H1 (cell line): ENCODE results near the gene TP53. TPM values are rescaled to one million over a fixed set of nuclear protein-coding genes. Genes with fewer than 3 reads are reported as not detected.

Experiments
- CTCF ChIA-PET: fragments of 300-600 bp; sonication (Branson Sonifier 250); formaldehyde crosslinking; loops from one replicate; lab custom pipeline; 2021; ENCODE audit not compliant: partially characterized antibody; lab: Charles Lee
- POLR2A ChIA-PET: fragments of 300-600 bp; sonication (Branson Sonifier 250); formaldehyde crosslinking; loops from one replicate; lab custom pipeline; 2021; ENCODE audit warnings: inconsistent platforms; ENCODE audit not compliant: partially characterized antibody; lab: Charles Lee
- DNase-seq, 2 experiments: peaks; one replicate each; pipeline versions ENCODE4 v3.0.0 to v3.0.0-alpha.2; 2010 to 2022; ENCODE audit warnings: low spot score in 2 of 2, low read depth in 1 of 2, mixed read lengths in 1 of 2
- FAIRE-seq: peaks from 2 replicates; lab custom pipeline; 2011; peaks lifted over from hg19 to GRCh38; lab: Jason Lieb, UNC
- H2AFZ ChIP-seq: 2 replicates; pipeline ENCODE4 v1.8.1; 2012; ENCODE audit warnings: low read length, inconsistent platforms
- H2AK5ac ChIP-seq: 2 replicates; pipeline ENCODE4 v1.6.1; 2013; ENCODE audit warnings: low read depth, low read length
- H2BK120ac ChIP-seq: replicated peaks from 2 replicates; pipeline ENCODE3; 2013; ENCODE audit warnings: low read depth, low read length, inconsistent platforms
- H2BK12ac ChIP-seq: 2 replicates; pipeline ENCODE4 v1.6.1; 2013; ENCODE audit warnings: low read depth, low read length
- H2BK15ac ChIP-seq: 2 replicates; pipeline ENCODE4 v1.6.1; 2013; ENCODE audit warnings: low read length
- H2BK20ac ChIP-seq: 2 replicates; pipeline ENCODE4 v1.6.1; 2013; ENCODE audit warnings: low read length
- H2BK5ac ChIP-seq: 2 replicates; pipeline ENCODE4 v1.6.1; 2013; ENCODE audit warnings: low read depth, low read length
- H3K14ac ChIP-seq: 2 replicates; pipeline ENCODE4 v1.6.1; 2013; ENCODE audit warnings: inconsistent platforms; ENCODE audit not compliant: insufficient read length
- H3K18ac ChIP-seq: 2 replicates; pipeline ENCODE4 v1.6.1; 2013; ENCODE audit warnings: low read length; ENCODE audit errors: extremely low read depth
- H3K23ac ChIP-seq: 2 replicates; pipeline ENCODE4 v1.6.1; 2013; ENCODE audit warnings: inconsistent platforms; ENCODE audit not compliant: insufficient read length
- H3K23me2 ChIP-seq: 2 replicates; pipeline ENCODE4 v1.6.1; 2013; ENCODE audit warnings: low read depth, low read length
- H3K27ac ChIP-seq: 2 replicates; pipeline ENCODE4 v1.6.1; 2011; ENCODE audit warnings: low read depth, low read length, inconsistent platforms
- H3K27me3 ChIP-seq, 4 experiments: replicated peaks in 1 of 4; 1 replicate in 1 of 4; 2 replicates in 3 of 4; pipeline versions ENCODE4 v1.6.1 to v1.8.1; 2011 to 2013; ENCODE audit warnings: low read length in 3 of 4, mild to moderate bottlenecking in 3 of 4, inconsistent platforms in 2 of 4, mixed read lengths in 2 of 4, moderate library complexity in 1 of 4; ENCODE audit not compliant: control insufficient read depth in 3 of 4, insufficient read depth in 3 of 4; ENCODE audit errors: extremely low read depth in 1 of 4
- H3K36me3 ChIP-seq, 4 experiments: 2 replicates each; pipeline versions ENCODE4 v1.6.1 to v1.8.1; 2011 to 2013; ENCODE audit warnings: mild to moderate bottlenecking in 4 of 4, low read length in 3 of 4, moderate library complexity in 2 of 4, control low read depth in 1 of 4, inconsistent platforms in 1 of 4; ENCODE audit not compliant: insufficient read depth in 4 of 4, control insufficient read depth in 2 of 4
- H3K4ac ChIP-seq: replicated peaks from 2 replicates; pipeline ENCODE3; 2013; ENCODE audit warnings: low read length, low read depth, mixed read lengths, inconsistent platforms; ENCODE audit not compliant: insufficient read length
- H3K4me1 ChIP-seq, 4 experiments: replicated peaks in 1 of 4; 1 replicate in 1 of 4; 2 replicates in 3 of 4; pipeline versions ENCODE4 v1.6.1 to v1.8.1; 2011 to 2013; ENCODE audit warnings: low read length in 3 of 4, inconsistent platforms in 2 of 4, mixed read lengths in 1 of 4; ENCODE audit not compliant: insufficient read depth in 4 of 4, control insufficient read depth in 3 of 4
- H3K4me2 ChIP-seq, 2 experiments: 2 replicates each; pipeline versions ENCODE4 v1.6.1 to v1.8.1; 2011 to 2013; ENCODE audit warnings: low read depth in 2 of 2, low read length in 2 of 2, control low read depth in 1 of 2, inconsistent platforms in 1 of 2, mild to moderate bottlenecking in 1 of 2; ENCODE audit not compliant: insufficient read depth in 1 of 2
- H3K4me3 ChIP-seq, 4 experiments: fragments of 200-600, 300-600 bp in 1 of 4; sonication (generic), shearing (Covaris generic), sonication (Bioruptor Twin) in 1 of 4; 2 replicates each; pipeline versions ENCODE4 v1.5.1 to v1.8.1; 2011 to 2016; ENCODE audit warnings: low read length in 4 of 4, low read depth in 3 of 4, control low read depth in 2 of 4, inconsistent platforms in 2 of 4, mild to moderate bottlenecking in 2 of 4, mixed read lengths in 1 of 4, moderate library complexity in 1 of 4; ENCODE audit not compliant: insufficient read depth in 2 of 4; ENCODE audit errors: extremely low read depth in 1 of 4
- H3K56ac ChIP-seq: replicated peaks from 2 replicates; pipeline ENCODE3; 2013; ENCODE audit warnings: low read depth, mild to moderate bottlenecking, mixed read lengths, low read length, inconsistent platforms; ENCODE audit not compliant: insufficient read length
- H3K79me1 ChIP-seq: 2 replicates; pipeline ENCODE4 v1.6.1; 2013; ENCODE audit warnings: low read depth, low read length, control low read depth
- H3K79me2 ChIP-seq, 2 experiments: 2 replicates each; pipeline versions ENCODE4 v1.6.1 to v1.8.1; 2012 to 2013; ENCODE audit warnings: low read length in 2 of 2, mild to moderate bottlenecking in 2 of 2, inconsistent platforms in 1 of 2; ENCODE audit not compliant: insufficient read depth in 2 of 2, control insufficient read depth in 1 of 2
- H3K9ac ChIP-seq, 4 experiments: replicated peaks in 1 of 4; 1 replicate in 1 of 4; 2 replicates in 3 of 4; pipeline versions ENCODE4 v1.6.1 to v1.8.1; 2011 to 2013; ENCODE audit warnings: low read depth in 3 of 4, low read length in 3 of 4, control low read depth in 2 of 4, mild to moderate bottlenecking in 2 of 4, moderate library complexity in 2 of 4, inconsistent platforms in 1 of 4; ENCODE audit errors: extremely low read depth in 1 of 4
- H3K9me3 ChIP-seq, 2 experiments: 2 replicates each; pipeline versions ENCODE4 v1.6.1 to v1.8.1; 2012 to 2013; ENCODE audit warnings: mild to moderate bottlenecking in 2 of 2, moderate library complexity in 2 of 2, control low read depth in 1 of 2, inconsistent platforms in 1 of 2, low read depth in 1 of 2, low read length in 1 of 2, mixed read lengths in 1 of 2; ENCODE audit not compliant: insufficient read depth in 2 of 2
- H4K20me1 ChIP-seq, 2 experiments: replicated peaks in 1 of 2; 2 replicates each; pipeline versions ENCODE3 to v1.8.1; 2011 to 2013; ENCODE audit warnings: inconsistent platforms in 2 of 2, low read length in 2 of 2, mild to moderate bottlenecking in 1 of 2; ENCODE audit not compliant: insufficient read depth in 2 of 2, control insufficient read depth in 1 of 2
- H4K5ac ChIP-seq: 2 replicates; pipeline ENCODE4 v1.6.1; 2013; ENCODE audit warnings: low read length, low read depth, mixed read lengths, inconsistent platforms; ENCODE audit not compliant: insufficient read length
- H4K8ac ChIP-seq: 2 replicates; pipeline ENCODE4 v1.8.0; 2013; ENCODE audit warnings: mild to moderate bottlenecking, moderate library complexity, low read length, inconsistent platforms; ENCODE audit not compliant: insufficient read depth; ENCODE audit errors: extremely low read depth
- H4K91ac ChIP-seq: replicated peaks from 2 replicates; pipeline ENCODE3; 2013; ENCODE audit warnings: low read length, mixed read lengths, inconsistent platforms; ENCODE audit not compliant: insufficient read length
- ATF3 ChIP-seq: IDR thresholded peaks from 2 replicates; pipeline ENCODE4 v1.6.1; 2011; ENCODE audit warnings: low read depth, mild to moderate bottlenecking, low read length; ENCODE audit not compliant: insufficient read depth
- BACH1 ChIP-seq: IDR thresholded peaks from 2 replicates; pipeline ENCODE4 v1.6.1; 2012; ENCODE audit warnings: low read length, improper control_type of control experiment
- CBX8 ChIP-seq: fragments of 300-800, 300-1000 bp; sonication (generic); IDR thresholded peaks from 2 replicates; pipeline ENCODE4 v1.7.1; 2016; ENCODE audit warnings: low read depth, low read length, borderline replicate concordance
- CHD2 ChIP-seq: IDR thresholded peaks from 2 replicates; pipeline ENCODE4 v1.6.1; 2012; ENCODE audit warnings: low read length, improper control_type of control experiment
- GTF2F1 ChIP-seq: IDR thresholded peaks from 2 replicates; pipeline ENCODE4 v1.6.1; 2012; ENCODE audit warnings: low read depth, low read length, improper control_type of control experiment, borderline replicate concordance
- SIRT6 ChIP-seq: IDR thresholded peaks from one replicate; pipeline ENCODE4 v1.7.1; 2012; ENCODE audit warnings: low read length, inconsistent platforms
- SP1 ChIP-seq: IDR thresholded peaks from 2 replicates; pipeline ENCODE4 v1.6.1; 2011; ENCODE audit warnings: low read depth, low read length
- SP2 ChIP-seq: IDR thresholded peaks from 2 replicates; pipeline ENCODE4 v1.6.1; 2012; ENCODE audit warnings: mild to moderate bottlenecking, low read length, inconsistent platforms
- SUZ12 ChIP-seq: fragments of 200-600 bp; sonication (generic); IDR thresholded peaks from 2 replicates; pipeline ENCODE4 v1.6.1; 2012; ENCODE audit warnings: mild to moderate bottlenecking, inconsistent platforms, low read length, moderate library complexity, mixed read lengths
- TAF7 ChIP-seq: optimal IDR thresholded peaks from 2 replicates; pipeline ENCODE3; 2011; ENCODE audit warnings: low read depth, mild to moderate bottlenecking, inconsistent platforms, low read length, moderate library complexity, borderline replicate concordance
- WGBS, 2 experiments: shearing (Covaris generic) in 1 of 2; methylation state at CpG; one replicate each; pipeline versions ENCODE4 v1.1.6 to v1.1.7; 2013 to 2015; ENCODE audit warnings: low lambda C conversion rate in 2 of 2, mixed read lengths in 2 of 2, inconsistent platforms in 1 of 2, low coverage in 1 of 2, missing lambda C conversion rate in 1 of 2; ENCODE audit not compliant: insufficient replicate concordance in 2 of 2, insufficient coverage in 1 of 2, insufficient read length in 1 of 2; ENCODE audit errors: extremely low coverage in 1 of 2, missing lambda C conversion rate in 1 of 2; 5-methylcytosine and 5-hydroxymethylcytosine counted together
- polyA plus RNA-seq, 7 experiments: library from polyadenylated mRNA; depleted of rRNA in 3 of 7; stranded (reverse) in 5 of 7; unstranded in 2 of 7; fragments of >200 nt in 5 of 7; fragments of 200-250 nt in 2 of 7; gene quantifications; 1 replicate in 5 of 7; 2 replicates in 1 of 7; 4 replicates in 1 of 7; pipeline versions ENCODE4 v1.2.1 to v1.2.3, GENCODE V29; 2011 to 2013; ENCODE audit warnings: missing spikeins in 2 of 7, mixed read lengths in 2 of 7
- total RNA-seq: library from RNA; stranded (reverse); fragmentation: NEBNext Ultra II Directional; extraction: Animal tissue kit (Norgen Biotek cat#: 25700); gene quantifications from 2 replicates; pipeline ENCODE4 v1.2.1, GENCODE V29; 2021

TP53 gene
- total and polyA plus RNA-seq, 2 of the 8 experiments (the other 6 are each of a cell fraction or from before 2014, with no cell fraction given) = 143 to 198 TPM

DNA sequence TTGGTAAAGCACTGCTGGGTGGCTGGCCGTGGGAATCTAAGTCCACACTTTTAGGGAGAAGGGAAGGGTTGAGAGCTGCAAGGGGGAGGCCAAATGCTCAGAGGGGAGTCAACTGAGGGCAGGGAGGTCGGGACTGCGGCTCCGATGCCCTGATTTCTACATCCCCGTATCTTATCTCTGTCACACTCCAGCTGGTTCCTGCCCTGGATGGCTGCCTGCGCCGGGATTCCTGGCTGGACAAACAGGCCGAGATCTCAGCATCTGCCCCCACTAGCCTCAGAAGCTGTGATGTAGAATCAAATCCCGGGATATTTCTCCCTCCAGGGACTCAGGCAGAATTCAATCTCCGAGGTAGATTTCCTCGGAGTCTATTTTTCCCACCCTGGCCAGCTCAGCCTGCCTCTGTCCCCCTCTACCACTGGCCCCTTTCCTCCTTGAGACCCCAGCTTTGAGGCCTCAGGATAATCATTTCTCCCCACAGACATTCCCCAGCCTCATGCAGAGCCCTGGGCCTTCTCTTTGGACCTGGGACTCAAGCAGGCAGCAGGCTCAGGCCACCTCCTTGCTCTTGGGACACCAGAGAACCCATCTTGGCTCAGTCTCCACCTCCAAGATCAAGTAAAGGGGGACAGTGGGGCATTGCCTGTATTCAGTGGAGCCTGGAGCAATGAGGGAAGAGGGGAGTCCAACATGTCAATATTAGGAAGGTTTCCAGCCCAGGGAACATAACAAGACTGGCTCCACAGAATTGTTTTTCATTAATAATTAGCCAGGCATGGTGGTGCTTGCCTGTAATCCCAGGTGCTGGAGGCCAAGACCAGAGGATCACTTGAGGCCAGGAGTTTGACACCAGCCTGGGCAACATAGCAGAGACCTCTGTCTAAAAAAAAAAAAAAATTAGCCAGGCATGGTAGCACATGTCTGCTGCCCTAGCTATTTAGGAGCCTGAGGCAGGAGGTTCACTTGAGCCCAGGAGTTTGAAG is 55.6 kb downstream of the TP53 start:
- H3K27me3 ChIP-seq = no peaks in the 10 kb centered on the region
- no peak overlapping the region for H3K4me3 ChIP-seq
- H2BK12ac ChIP-seq = no peak overlapping the region
- DNase-seq = no peak
- no peak overlapping the region for H2AFZ ChIP-seq
- no peak overlapping the region for H3K56ac ChIP-seq
- H2BK20ac ChIP-seq = no peak overlapping the region
- 90% methylated on average over 7 of the region's 11 CpGs; no CpG with 5 or more reads in 1 of the 2 experiments for WGBS, 2 experiments
- H3K36me3 ChIP-seq = no peaks in the 10 kb centered on the region
- no peak overlapping the region for H3K27ac ChIP-seq
- H3K4ac ChIP-seq = no peak overlapping the region
- H3K18ac ChIP-seq = no peak overlapping the region
- no peak overlapping the region for H3K9ac ChIP-seq
- no peak overlapping the region for H2BK5ac ChIP-seq
- H2BK120ac ChIP-seq = no peak overlapping the region
- no peaks in the 10 kb centered on the region for H3K9me3 ChIP-seq
- H3K4me2 ChIP-seq = no peak overlapping the region
- no peaks in the 10 kb centered on the region for H4K20me1 ChIP-seq
- ChIA-PET CTCF (interaction anchor here (0.6 to 15.7 kb wide), 23 partner anchors 10 to 1857 kb away, joined by 3 to 332 read pairs (median 5); partner anchors contain the start of genes ATP1B2, CD68, DNAH2 and EFNB3), POLR2A (interaction anchor here (0.5 to 79.4 kb wide), 12 partner anchors 14 to 147 kb away, joined by 3 to 2272 read pairs (median 4); partner anchors contain the start of genes ATP1B2, MPDU1, POLR2A and SOX15)
- peak overlapping the region; percentile 5; the same call in 1 of the 2 replicates for H4K8ac ChIP-seq
- TF ChIP-seq CHD2 (no peak), SUZ12 (no peak), SIRT6 (no peak), ATF3 (no peak), CBX8 (no peak), BACH1 (no peak), GTF2F1 (no peak), SP2 (no peak), TAF7 (no peak), SP1 (no peak)
- no peak overlapping the region for H3K14ac ChIP-seq
- no peak overlapping the region for H4K91ac ChIP-seq
- no peak overlapping the region for H2AK5ac ChIP-seq
- H3K23me2 ChIP-seq = peaks cover 8% of the 10 kb centered on the region
- no peak overlapping the region for H3K23ac ChIP-seq
- H3K4me1 ChIP-seq = peaks cover 2 to 14% (median 4%) of the 10 kb centered on the region in 4 experiments; a peak in 5 of 7 replicates
- no peaks in the 10 kb centered on the region for H3K79me2 ChIP-seq
- H3K79me1 ChIP-seq = peaks cover 2% of the 10 kb centered on the region; the same call in 1 of the 2 replicates
- H2BK15ac ChIP-seq = no peak overlapping the region
- no peak overlapping the region for H4K5ac ChIP-seq
- FAIRE-seq = no peak
